Stimulated activated CD4-positive, alpha-beta T cell treated with anti-CD3 and anti-CD28 coated beads, Interleukin-2, amount 100 ng/mL, for 48 hours (primary cell): ENCODE data around the gene RARRES2.
"Not testable (repeated sequence)": the region's sequence is repeated elsewhere in the genome, so short reads cannot be mapped to it uniquely, and the experiment has no call there.

Experiments
- DNase-seq, 2 donors: peaks; one replicate each; pipeline ENCODE4 v3.0.0-alpha.2; 2020

RARRES2 gene

GRCh38 chr7:150314639-150315239 lies 26.7 kb downstream of the RARRES2 start:
- no peak for DNase-seq

DNA sequence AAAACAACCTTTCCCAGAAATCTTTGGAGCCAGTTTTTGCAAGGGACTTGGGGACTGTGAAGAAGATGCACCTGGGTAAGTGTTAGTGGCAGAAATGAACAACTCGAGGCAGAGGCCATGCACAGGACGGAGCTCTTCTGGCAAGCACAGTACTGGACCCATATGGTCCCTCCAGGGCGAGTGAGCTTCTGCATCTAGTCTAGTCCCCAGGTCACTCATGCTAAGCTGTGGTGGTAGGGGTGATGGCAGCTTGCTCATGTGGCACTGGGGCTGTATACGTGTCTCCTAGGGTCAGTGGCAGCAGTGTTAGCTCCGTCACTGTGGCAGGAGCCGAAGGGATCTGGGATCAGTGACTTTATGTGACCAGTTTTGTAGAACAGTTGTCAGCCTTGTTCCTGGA lies 27.6 kb downstream of the RARRES2 start:
- no peak for DNase-seq

- no peak for DNase-seq
Measured at GRCh38 chr7:150313367-150313809, 28.0 kb downstream of the RARRES2 start.

- DNase-seq, result not testable (repeated sequence)
Measured at GRCh38 chr7:150312649-150313366, 28.6 kb downstream of the RARRES2 start.

DNA sequence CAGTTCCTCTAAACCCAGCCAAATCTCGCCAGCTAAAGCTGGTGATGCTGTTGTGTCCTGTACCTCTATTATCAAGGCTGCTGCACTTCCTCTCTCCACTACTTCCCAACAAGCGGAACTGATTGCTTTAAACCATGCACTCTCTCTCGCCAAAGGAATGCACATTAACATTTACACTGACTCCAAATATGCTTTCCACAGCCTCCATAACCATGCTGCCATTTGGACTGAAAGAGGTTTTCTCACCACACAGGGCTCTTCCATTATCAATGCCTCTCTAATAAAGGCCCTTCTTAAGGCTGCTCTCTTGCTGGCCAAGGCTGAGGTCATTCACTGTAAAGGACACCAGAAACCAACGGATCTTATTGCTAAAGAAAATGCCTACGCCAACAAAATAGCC lies 29.7 kb downstream of the RARRES2 start:
- no peak for DNase-seq

DNA sequence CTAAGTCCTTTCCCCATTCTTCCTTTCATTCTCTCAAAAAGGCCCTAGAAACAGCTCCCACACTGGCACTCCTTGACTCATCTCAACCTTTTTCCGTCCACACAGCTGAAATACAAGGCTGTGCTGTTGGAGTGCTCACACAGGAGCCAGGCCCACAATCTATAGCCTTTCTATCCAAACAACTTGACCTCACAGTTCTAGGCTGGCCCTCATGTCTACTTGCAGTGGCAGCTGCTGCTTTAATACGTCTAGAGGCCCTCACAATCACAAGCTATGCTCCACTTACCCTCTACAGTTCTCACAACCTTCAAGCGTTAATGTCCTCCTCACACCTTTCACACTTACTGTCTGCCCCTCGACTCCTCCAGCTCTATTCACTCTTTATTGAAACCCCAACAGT lies 30.3 kb downstream of the RARRES2 start:
- DNase-seq, result no peak

DNA sequence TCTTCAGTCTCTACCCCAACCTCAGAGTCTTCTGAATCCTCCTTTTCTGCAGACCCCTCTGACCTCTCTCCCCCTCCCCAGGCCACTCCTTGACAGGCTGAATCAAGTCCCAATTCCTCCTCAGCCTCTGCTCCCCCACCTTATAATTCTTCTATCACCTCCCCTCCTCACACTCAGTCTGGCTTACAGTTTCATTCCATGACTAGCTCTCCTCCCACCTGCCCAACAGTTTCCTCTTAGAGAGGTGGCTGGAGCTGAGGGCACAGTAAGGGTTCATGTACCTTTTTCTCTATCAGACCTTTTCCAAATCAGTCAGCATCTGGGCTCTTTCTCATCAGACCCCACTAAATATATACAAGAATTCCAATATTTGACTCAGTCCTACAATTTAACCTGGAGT lies 32.9 kb downstream of the RARRES2 start:
- no peak for DNase-seq

- DNase-seq, result no peak
Measured at GRCh38 chr7:150307904-150308303, 33.5 kb downstream of the RARRES2 start.

DNA sequence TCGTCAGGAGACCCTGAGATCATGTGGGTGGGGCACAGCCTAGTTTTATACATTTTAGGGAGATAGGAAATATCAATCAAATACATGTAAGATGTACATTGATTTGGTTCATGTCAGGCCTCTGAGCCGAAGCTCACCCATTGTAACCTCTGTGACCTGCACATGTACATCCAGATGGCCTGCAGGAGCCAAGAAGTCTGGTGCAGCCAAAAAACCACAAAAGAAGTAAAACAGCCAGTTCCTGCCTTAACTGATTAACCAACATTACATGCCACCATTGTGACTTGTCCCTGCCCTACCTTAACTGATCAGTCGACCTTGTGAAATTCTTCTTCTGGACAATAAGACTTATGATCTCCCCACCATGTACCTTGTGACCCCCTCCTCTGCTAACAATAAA lies 34.3 kb downstream of the RARRES2 start:
- no peak for DNase-seq

GRCh38 chr7:150306377-150306776 lies 35.1 kb downstream of the RARRES2 start:
- not testable (repeated sequence) for DNase-seq

GRCh38 chr7:150305903-150306284 lies 35.5 kb downstream of the RARRES2 start:
- DNase-seq, result not testable (repeated sequence)

GRCh38 chr7:150305259-150305902 lies 36.0 kb downstream of the RARRES2 start:
- DNase-seq, result not testable (repeated sequence)

GRCh38 chr7:150304499-150305258 lies 36.8 kb downstream of the RARRES2 start:
- DNase-seq, result not testable (repeated sequence)

DNA sequence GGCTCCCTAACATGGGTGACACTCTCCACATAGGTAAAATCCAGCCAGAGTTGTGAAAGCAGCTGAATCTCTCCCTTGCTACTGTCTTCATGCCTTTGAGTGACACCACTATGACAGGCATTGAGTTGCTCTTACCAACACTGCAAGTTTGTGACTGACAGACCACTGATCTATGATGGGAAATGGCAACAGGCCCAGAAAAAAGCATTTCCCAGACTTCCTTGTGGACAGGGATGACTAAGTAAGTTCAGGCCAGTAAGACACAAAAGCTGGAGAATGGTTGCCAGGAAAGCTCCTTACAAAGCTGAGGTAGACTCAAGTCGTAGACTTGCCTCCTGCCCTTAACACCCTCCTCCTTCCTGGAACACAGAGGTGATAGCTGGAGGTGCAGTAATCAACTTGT lies 38.5 kb downstream of the RARRES2 start:
- not testable (repeated sequence) for DNase-seq

- DNase-seq, result not testable (repeated sequence)
Measured at GRCh38 chr7:150297978-150298377, 43.5 kb downstream of the RARRES2 start.

DNA sequence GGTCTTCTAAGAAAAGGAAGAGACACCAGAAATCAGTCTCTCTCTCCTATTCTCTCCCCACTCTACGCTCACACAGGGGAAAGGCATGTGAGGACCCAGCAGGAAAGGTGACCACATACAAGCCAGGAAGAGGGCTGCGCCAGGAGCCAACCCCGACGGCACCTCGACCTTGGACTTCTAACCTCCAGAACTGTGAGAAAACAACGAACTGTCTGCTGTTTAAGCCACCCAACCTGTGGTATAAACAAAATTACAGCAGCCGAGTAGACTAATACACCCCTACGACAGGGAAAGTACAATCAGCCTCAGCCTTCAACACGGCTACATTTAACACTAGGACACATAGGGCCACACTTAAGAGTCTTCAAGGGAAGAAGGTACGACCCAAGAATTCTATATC lies 44.6 kb downstream of the RARRES2 start:
- DNase-seq, result not testable (repeated sequence)

GRCh38 chr7:150295614-150296013 lies 45.8 kb downstream of the RARRES2 start:
- DNase-seq, result not testable (repeated sequence)

DNA sequence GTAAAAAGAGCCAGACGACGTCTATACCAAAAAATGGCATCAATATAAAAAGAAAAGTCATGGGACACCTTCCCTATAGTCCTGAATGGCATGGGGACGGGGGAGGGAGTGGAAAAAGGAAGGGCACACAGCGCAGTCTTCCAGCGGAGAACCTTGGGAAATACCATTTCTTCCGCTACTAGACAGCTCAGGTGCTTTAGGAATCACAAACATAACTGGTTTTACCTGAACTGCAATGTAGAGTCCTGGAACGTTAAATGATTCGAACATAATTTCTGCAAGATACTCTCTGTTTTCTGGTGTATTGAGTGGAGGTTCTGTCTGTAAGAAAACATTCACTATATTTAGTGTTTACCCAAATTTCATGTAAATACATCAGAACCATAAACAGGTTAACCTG lies 46.4 kb downstream of the RARRES2 start:
- not testable (repeated sequence) for DNase-seq

DNA sequence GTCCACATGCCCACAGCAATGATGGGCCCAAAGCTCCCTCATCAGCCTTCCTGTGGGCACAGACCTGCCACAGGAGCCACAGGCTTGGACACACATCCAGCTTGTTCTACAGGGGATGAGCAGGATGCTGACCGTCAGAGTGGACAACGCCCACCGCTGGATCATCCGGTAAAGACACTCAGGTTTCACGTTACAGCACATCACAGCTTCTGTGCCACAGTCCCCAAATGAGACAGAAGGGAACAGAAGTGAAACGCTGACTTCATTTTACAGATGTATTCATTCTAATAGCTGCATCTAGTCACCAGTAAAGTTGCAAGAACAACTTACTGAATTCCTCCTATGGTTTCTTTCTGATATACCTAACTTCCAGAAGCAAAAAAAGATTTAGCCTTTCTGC lies 51.1 kb downstream of the RARRES2 start:
- not testable (repeated sequence) for DNase-seq

GRCh38 chr7:150288816-150289215 lies 52.6 kb downstream of the RARRES2 start:
- DNase-seq, result not testable (repeated sequence)
